ENCODE measurements around the gene RNF146. TPM values are rescaled to one million over a fixed set of nuclear protein-coding genes. Genes with fewer than 3 reads are reported as not detected.

RNF146 gene
- total RNA-seq, 2 experiments from 2014 or later, result 12.5 to 14.1 TPM

GRCh38 chr6:127276331-127276730, 9.7 kb downstream of the RNF146 start:
- Mint-ChIP-seq H3K27ac (no peak overlapping the region), H3K4me1 (ENCODE audit: low read depth) (peaks cover 38% of the 10 kb centered on the region), H3K36me3 (ENCODE audit: low read depth) (peaks cover 10% of the 10 kb centered on the region), H3K27me3 (no peaks in the 10 kb centered on the region), H3K4me3 (no peak overlapping the region), H3K9me3 (no peaks in the 10 kb centered on the region)
- Histone ChIP-seq H3K36me3 (ENCODE audit: insufficient read depth, low read length) (peaks cover 2% of the 10 kb centered on the region), H3K4me3 (ENCODE audit: low read length) (no peak overlapping the region), H3K27ac (ENCODE audit: low read depth in 1 of 2, low read length in 2 of 2) (no peak overlapping the region), H3K4me1 (ENCODE audit: insufficient read depth, low read length) (no peaks in the 10 kb centered on the region), H3K9me3 (ENCODE audit: control insufficient read depth in 1 of 2, insufficient read depth in 1 of 2, low read length in 2 of 2) (no peaks in the 10 kb centered on the region), H3K27me3 (ENCODE audit: control insufficient read depth in 1 of 2, insufficient read depth in 2 of 2, low read length in 2 of 2) (no peaks in the 10 kb centered on the region)
- no peak for TF ChIP-seq CTCF (IDR thresholded peaks at IDR 0.05)
- ATAC-seq (ENCODE audit: poor library complexity) (no peak), DNase-seq (no peak)
- ChIA-PET POLR2A (interaction anchor here (3.2 kb wide), 1 partner anchor 10 kb away, joined by 16 read pairs; the partner anchor contains the start of gene RNF146), CTCF (no interaction called here)
- intact Hi-C loops (cut with DNase I, micrococcal nuclease), result no loop called here

DNA sequence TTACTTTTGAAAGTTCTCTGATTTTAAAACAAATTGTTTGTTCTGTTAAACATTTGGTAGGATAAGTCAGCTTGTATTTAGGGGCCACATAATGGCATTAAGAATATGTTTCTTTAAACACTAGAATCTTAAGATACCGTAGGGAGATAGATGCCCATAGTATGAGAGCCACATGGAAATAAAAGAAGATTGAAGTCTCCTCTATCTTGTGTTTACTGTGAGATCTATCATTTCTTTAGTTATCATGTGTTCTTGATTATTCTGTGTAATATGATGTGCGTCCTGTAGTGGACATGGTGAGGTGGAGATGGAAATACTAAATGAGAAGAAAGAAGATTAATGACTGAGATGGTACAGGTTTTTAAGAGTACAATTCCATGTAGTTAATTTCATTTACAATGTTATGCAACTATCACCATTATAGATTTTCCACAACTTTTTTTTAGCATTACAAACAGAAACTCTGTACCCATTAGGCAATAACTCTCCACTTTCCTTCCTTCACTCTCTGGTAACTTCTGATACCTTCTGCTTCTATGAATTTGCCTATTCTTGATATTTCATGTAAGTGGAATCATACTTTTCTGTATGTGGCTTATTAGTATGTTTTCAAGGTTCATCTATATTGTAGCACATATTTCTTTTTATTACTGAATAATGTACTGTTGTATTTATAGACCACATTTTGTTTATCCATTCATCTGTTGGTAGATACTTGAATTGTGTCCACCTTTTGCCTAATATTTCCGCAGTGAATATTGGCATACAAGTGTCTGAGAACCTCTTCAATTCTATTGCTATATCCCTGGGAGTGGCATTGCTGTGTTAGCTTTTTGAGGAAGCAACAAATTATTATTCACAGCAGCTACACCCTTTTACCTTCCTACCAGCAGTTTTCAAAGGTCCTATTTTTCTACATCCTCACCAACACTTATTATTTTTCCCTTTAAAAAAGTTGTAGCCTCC, 11.5 kb downstream of the RNF146 start:
- H3K36me3 ChIP-seq (ENCODE audit: insufficient read depth, low read length), result peaks cover 15% of the 10 kb centered on the region
- TF ChIP-seq CTCF (IDR thresholded peaks at IDR 0.05), result no peak
- DNase-seq (no peak), ATAC-seq (ENCODE audit: poor library complexity) (no peak)
- peaks cover 26% of the 10 kb centered on the region for H3K36me3 Mint-ChIP-seq (ENCODE audit: low read depth)
- H3K27me3 ChIP-seq (ENCODE audit: control insufficient read depth in 1 of 2, insufficient read depth in 2 of 2, low read length in 2 of 2), result no peaks in the 10 kb centered on the region
- H3K9me3 ChIP-seq (ENCODE audit: control insufficient read depth in 1 of 2, insufficient read depth in 1 of 2, low read length in 2 of 2), result no peaks in the 10 kb centered on the region
- no peaks in the 10 kb centered on the region for H3K27me3 Mint-ChIP-seq
- CTCF ChIA-PET, result interaction anchor here (0.8 to 1.4 kb wide), 2 partner anchors 12 to 13 kb away, joined by 3 to 5 read pairs; partner anchors contain the start of gene RNF146
- intact Hi-C loops (cut with DNase I, micrococcal nuclease), result no loop called here
- POLR2A ChIA-PET, result interaction anchor here (1.0 to 3.2 kb wide), 2 partner anchors 11 to 12 kb away, joined by 4 to 16 read pairs; partner anchors contain the start of gene RNF146
- H3K27ac Mint-ChIP-seq, result no peak overlapping the region
- no peak overlapping the region for H3K4me3 Mint-ChIP-seq
- peaks cover 24% of the 10 kb centered on the region for H3K4me1 Mint-ChIP-seq (ENCODE audit: low read depth)
- H3K27ac ChIP-seq (ENCODE audit: low read depth in 1 of 2, low read length in 2 of 2), result no peak overlapping the region
- no peaks in the 10 kb centered on the region for H3K9me3 Mint-ChIP-seq
- H3K4me3 ChIP-seq (ENCODE audit: low read length), result no peak overlapping the region
- no peaks in the 10 kb centered on the region for H3K4me1 ChIP-seq (ENCODE audit: insufficient read depth, low read length)

DNA sequence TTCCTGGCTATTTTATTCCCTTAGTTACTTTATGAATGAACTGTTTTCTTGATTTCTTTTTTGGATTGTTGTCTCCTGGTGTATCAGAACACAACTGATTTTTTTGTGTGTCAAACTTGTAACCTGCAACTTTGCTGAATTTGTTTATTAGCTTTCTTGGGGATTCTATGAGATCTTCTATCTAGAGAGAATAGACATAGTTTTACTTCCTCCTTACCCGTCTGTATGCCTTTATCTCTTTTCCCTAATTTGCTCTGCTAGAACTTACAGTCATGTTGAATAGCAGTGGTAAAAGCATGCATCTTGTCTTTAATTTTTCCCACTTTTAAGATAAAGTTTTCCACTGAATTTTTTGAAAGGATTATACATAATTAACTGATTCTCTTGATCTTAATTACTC, 13.2 kb downstream of the RNF146 start:
- H3K27ac Mint-ChIP-seq, result peak overlapping the region; percentile 1
- ATAC-seq (ENCODE audit: poor library complexity) (no peak), DNase-seq (no peak)
- peaks cover 43% of the 10 kb centered on the region for H3K36me3 Mint-ChIP-seq (ENCODE audit: low read depth)
- Histone ChIP-seq H3K27me3 (ENCODE audit: control insufficient read depth in 1 of 2, insufficient read depth in 2 of 2, low read length in 2 of 2) (no peaks in the 10 kb centered on the region), H3K27ac (ENCODE audit: low read depth in 1 of 2, low read length in 2 of 2) (no peak overlapping the region), H3K4me1 (ENCODE audit: insufficient read depth, low read length) (no peaks in the 10 kb centered on the region), H3K4me3 (ENCODE audit: low read length) (no peak overlapping the region), H3K9me3 (ENCODE audit: control insufficient read depth in 1 of 2, insufficient read depth in 1 of 2, low read length in 2 of 2) (no peaks in the 10 kb centered on the region), H3K36me3 (ENCODE audit: insufficient read depth, low read length) (peaks cover 15% of the 10 kb centered on the region)
- ChIA-PET POLR2A (interaction anchor here (1.0 kb wide), 2 partner anchors 13 to 14 kb away, joined by 4 to 5 read pairs; partner anchors contain the start of gene RNF146), CTCF (interaction anchor here (0.8 to 1.4 kb wide), 3 partner anchors 10 to 13 kb away, joined by 3 to 5 read pairs (median 5); partner anchors contain the start of gene RNF146)
- no peak for TF ChIP-seq CTCF (IDR thresholded peaks at IDR 0.05)
- H3K27me3 Mint-ChIP-seq, result no peaks in the 10 kb centered on the region
- H3K4me1 Mint-ChIP-seq (ENCODE audit: low read depth), result peaks cover 10% of the 10 kb centered on the region
- intact Hi-C loops (cut with DNase I, micrococcal nuclease), result no loop called here
- H3K4me3 Mint-ChIP-seq, result no peak overlapping the region
- H3K9me3 Mint-ChIP-seq, result no peaks in the 10 kb centered on the region
